SK-N-SH treated with all-trans-retinoic acid at 6 μM for 48 hours (cell line): Measurements from ENCODE around the gene KLF3.

ENCODE experiments used
- ATAC-seq: fragments of 200-7000 bp; cut with Tn5 transposase; 3 replicates; pipeline ENCODE4 v1.9.1; 2020; ENCODE audit warnings: mild to moderate bottlenecking, moderate library complexity
- ARNTL ChIP-seq: fragments of 450-650 bp; formaldehyde crosslinking; IDR thresholded peaks from 2 replicates; pipeline ENCODE4 v1.5.0; 2020; ENCODE audit warnings: low read depth, mild to moderate bottlenecking, moderate library complexity, borderline replicate concordance
- BACH2 ChIP-seq: fragments of 250-450 bp; sonication (Bioruptor Pico); IDR thresholded peaks from 2 replicates; pipeline ENCODE4 v1.9.0; 2021; ENCODE audit warnings: mild to moderate bottlenecking, borderline replicate concordance
- CREB5 ChIP-seq: fragments of 250-450 bp; sonication (Bioruptor Pico); IDR thresholded peaks from 2 replicates; pipeline ENCODE4 v1.5.1; 2020; ENCODE audit warnings: low read depth, mild to moderate bottlenecking, moderate library complexity
- CSDC2 ChIP-seq: fragments of 250-450 bp; sonication (Bioruptor Pico); IDR thresholded peaks from 2 replicates; pipeline ENCODE4 v1.5.0; 2020; ENCODE audit warnings: mild to moderate bottlenecking, moderate library complexity
- CSRNP3 ChIP-seq: fragments of 250-450 bp; sonication (Bioruptor Pico); IDR thresholded peaks from 2 replicates; pipeline ENCODE4 v1.5.1; 2021; ENCODE audit warnings: mild to moderate bottlenecking, moderate library complexity
- ESRRG ChIP-seq: fragments of 250-450 bp; sonication (Bioruptor Pico); IDR thresholded peaks from 2 replicates; pipeline ENCODE4 v1.6.1; 2021; ENCODE audit warnings: mild to moderate bottlenecking
- GLIS3 ChIP-seq: fragments of 250-450 bp; sonication (Bioruptor Pico); IDR thresholded peaks from 2 replicates; pipeline ENCODE4 v1.5.0; 2020; ENCODE audit warnings: mild to moderate bottlenecking, moderate library complexity
- ISL1 ChIP-seq: fragments of 250-450 bp; sonication (Bioruptor Pico); IDR thresholded peaks from 2 replicates; pipeline ENCODE4 v2.1.2; 2022; ENCODE audit warnings: mild to moderate bottlenecking, moderate library complexity
- OSR1 ChIP-seq: fragments of 250-450 bp; sonication (Bioruptor Pico); IDR thresholded peaks from 2 replicates; pipeline ENCODE4 v1.8.0; 2022; ENCODE audit warnings: moderate library complexity, mild to moderate bottlenecking, inconsistent platforms
- PATZ1 ChIP-seq: fragments of 250-450 bp; sonication (Bioruptor Pico); IDR thresholded peaks from 2 replicates; pipeline ENCODE4 v1.8.0; 2020; ENCODE audit warnings: mild to moderate bottlenecking, moderate library complexity, borderline replicate concordance
- POU6F1 ChIP-seq: fragments of 250-450 bp; sonication (Bioruptor Pico); IDR thresholded peaks from 2 replicates; pipeline ENCODE4 v1.8.0; 2021; ENCODE audit warnings: low read depth, mild to moderate bottlenecking, moderate library complexity, borderline replicate concordance
- PPARA ChIP-seq: fragments of 250-450 bp; sonication (Bioruptor Pico); IDR thresholded peaks from 2 replicates; pipeline ENCODE4 v1.5.0; 2020; ENCODE audit warnings: mild to moderate bottlenecking, borderline replicate concordance
- RARB ChIP-seq: fragments of 250-450 bp; sonication (Bioruptor Pico); IDR thresholded peaks from 2 replicates; pipeline ENCODE4 v1.8.0; 2021; ENCODE audit warnings: mild to moderate bottlenecking, moderate library complexity
- SNAI2 ChIP-seq: fragments of 250-450 bp; sonication (Bioruptor Pico); IDR thresholded peaks from 2 replicates; pipeline ENCODE4 v1.5.0; 2020; ENCODE audit warnings: mild to moderate bottlenecking, moderate library complexity
- TCF4 ChIP-seq: fragments of 250-450 bp; sonication (Bioruptor Pico); IDR thresholded peaks from 2 replicates; pipeline ENCODE4 v1.8.0; 2021; ENCODE audit warnings: mild to moderate bottlenecking, moderate library complexity, borderline replicate concordance
- TOX ChIP-seq: fragments of 250-450 bp; sonication (Bioruptor Pico); IDR thresholded peaks from 2 replicates; pipeline ENCODE4 v1.8.0; 2021; ENCODE audit warnings: mild to moderate bottlenecking, moderate library complexity, borderline replicate concordance
- TSHZ2 ChIP-seq: fragments of 250-450 bp; sonication (Bioruptor Pico); IDR thresholded peaks from 2 replicates; pipeline ENCODE4 v1.5.0; 2020; ENCODE audit warnings: mild to moderate bottlenecking, moderate library complexity
- ZC3H10 ChIP-seq: fragments of 250-450 bp; sonication (Bioruptor Pico); IDR thresholded peaks from 2 replicates; pipeline ENCODE4 v1.5.1; 2021; ENCODE audit warnings: mild to moderate bottlenecking, moderate library complexity
- ZFP3 ChIP-seq: fragments of 250-450 bp; sonication (Bioruptor Pico); IDR thresholded peaks from 2 replicates; pipeline ENCODE4 v1.5.0; 2020; ENCODE audit warnings: mild to moderate bottlenecking, moderate library complexity
- ZFP30 ChIP-seq: fragments of 450-650 bp; formaldehyde crosslinking; IDR thresholded peaks from 2 replicates; pipeline ENCODE4 v1.5.0; 2022; ENCODE audit warnings: mild to moderate bottlenecking, moderate library complexity
- ZNF565 ChIP-seq: fragments of 450-650 bp; formaldehyde crosslinking; conservative IDR thresholded peaks from 2 replicates; pipeline ENCODE4 v1.5.0; 2020; ENCODE audit warnings: low read depth, mild to moderate bottlenecking, moderate library complexity
- ZNF70 ChIP-seq: fragments of 450-650 bp; formaldehyde crosslinking; IDR thresholded peaks from 2 replicates; pipeline ENCODE4 v1.5.0; 2020; ENCODE audit warnings: mild to moderate bottlenecking, moderate library complexity

KLF3 gene

GRCh38 chr4:38724475-38724808, 60.4 kb downstream of the KLF3 start (continued):
- TF ChIP-seq TCF4 (CRISPR knock-in tag) (no peak), ZFP3 (CRISPR knock-in tag) (no peak)

GRCh38 chr4:38728631-38729141, 64.7 kb downstream of the KLF3 start:
- ATAC-seq: no peak
- no peak for TF ChIP-seq CSRNP3
- TF ChIP-seq SNAI2 (CRISPR knock-in tag): no peak
- TF ChIP-seq ESRRG (CRISPR knock-in tag): no peak
- TF ChIP-seq PPARA (CRISPR knock-in tag): no peak
- TF ChIP-seq ZFP30 (CRISPR knock-in tag): no peak
- TF ChIP-seq ISL1 (CRISPR knock-in tag): no peak
- no peak for TF ChIP-seq ZFP3 (CRISPR knock-in tag)
- no peak for TF ChIP-seq ZC3H10
- no peak for TF ChIP-seq GLIS3 (CRISPR knock-in tag)
- no peak for TF ChIP-seq ZNF565
- no peak for TF ChIP-seq POU6F1 (CRISPR knock-in tag)
- TF ChIP-seq ZNF70 (CRISPR knock-in tag): no peak
- TF ChIP-seq CSDC2 (CRISPR knock-in tag): no peak
- TF ChIP-seq OSR1 (CRISPR knock-in tag): no peak
- no peak for TF ChIP-seq ARNTL (CRISPR knock-in tag)

GRCh38 chr4:38730493-38730829, 66.5 kb downstream of the KLF3 start:
- ATAC-seq: no peak
- TF ChIP-seq ZFP3 (CRISPR knock-in tag): no peak
- no peak for TF ChIP-seq OSR1 (CRISPR knock-in tag)
- TF ChIP-seq ESRRG (CRISPR knock-in tag): no peak
- no peak for TF ChIP-seq TSHZ2 (CRISPR knock-in tag)
- TF ChIP-seq RARB (CRISPR knock-in tag): no peak
- TF ChIP-seq ZNF565: no peak
- no peak for TF ChIP-seq ARNTL (CRISPR knock-in tag)
- no peak for TF ChIP-seq POU6F1 (CRISPR knock-in tag)
- TF ChIP-seq SNAI2 (CRISPR knock-in tag): no peak
- TF ChIP-seq PATZ1: no peak
- no peak for TF ChIP-seq GLIS3 (CRISPR knock-in tag)
- TF ChIP-seq CSDC2 (CRISPR knock-in tag): no peak
- TF ChIP-seq TCF4 (CRISPR knock-in tag): no peak
- no peak for TF ChIP-seq BACH2 (CRISPR knock-in tag)
- no peak for TF ChIP-seq ISL1 (CRISPR knock-in tag)
- no peak for TF ChIP-seq TOX
- TF ChIP-seq CSRNP3: no peak
- no peak for TF ChIP-seq CREB5 (CRISPR knock-in tag)
